K562 treated with DMSO at 1 percent for 24 hours (cell line): ENCODE data around the gene PANX2. TPM values are rescaled to one million over a fixed set of nuclear protein-coding genes. Genes with fewer than 3 reads are reported as not detected.

Source experiments
- total RNA-seq: library from RNA; unstranded; fragments of 300-600 nt; gene quantifications from 2 replicates; pipeline ENCODE4 v1.2.3, GENCODE V29; 2022; ENCODE audit warnings: low read depth; ENCODE audit not compliant: insufficient read depth

PANX2 gene
- total RNA-seq: 38.0 and 42.2 TPM in 2 replicates

DNA sequence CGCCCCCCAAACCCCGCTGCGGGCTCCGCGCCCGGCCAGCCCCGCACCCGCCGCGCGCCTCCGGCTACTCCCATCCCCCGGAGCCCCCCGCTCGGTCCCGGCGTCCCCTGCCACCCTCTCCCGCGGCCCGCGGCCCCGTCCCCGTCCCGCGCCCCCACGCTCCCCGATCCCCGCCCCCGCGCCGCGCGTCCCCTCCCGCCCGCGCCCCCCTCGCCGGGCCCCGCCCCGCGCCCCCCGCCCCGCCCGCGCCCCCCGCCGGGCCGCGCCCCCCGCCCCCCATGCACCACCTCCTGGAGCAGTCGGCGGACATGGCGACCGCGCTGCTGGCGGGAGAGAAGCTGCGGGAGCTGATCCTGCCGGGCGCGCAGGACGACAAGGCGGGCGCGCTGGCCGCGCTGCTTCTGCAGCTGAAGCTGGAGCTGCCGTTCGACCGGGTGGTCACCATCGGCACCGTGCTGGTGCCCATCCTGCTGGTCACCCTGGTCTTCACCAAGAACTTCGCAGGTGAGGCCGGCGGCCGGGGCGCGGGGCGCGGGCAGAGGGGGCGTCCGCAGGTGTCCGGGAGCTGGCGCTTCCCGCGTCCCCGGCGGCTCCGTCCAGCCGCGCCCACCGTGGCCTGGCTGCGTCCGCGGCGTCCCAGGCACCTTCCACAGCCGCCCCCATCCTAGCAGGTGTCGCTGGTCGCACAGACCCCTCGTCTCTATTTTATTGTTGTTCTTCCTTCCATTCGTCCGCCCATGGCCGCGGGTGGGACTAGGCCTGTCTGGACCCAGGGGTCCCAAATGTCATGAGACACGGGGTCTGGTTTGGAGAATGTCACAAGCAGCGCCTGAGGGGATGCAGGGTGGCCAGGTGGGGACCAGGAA lies at the start of gene PANX2:
Gene PANX2 (plus strand): TSS at position 279 of the 866 bp plus-strand sequence. CDS start 0 bp downstream, at position 279.

DNA sequence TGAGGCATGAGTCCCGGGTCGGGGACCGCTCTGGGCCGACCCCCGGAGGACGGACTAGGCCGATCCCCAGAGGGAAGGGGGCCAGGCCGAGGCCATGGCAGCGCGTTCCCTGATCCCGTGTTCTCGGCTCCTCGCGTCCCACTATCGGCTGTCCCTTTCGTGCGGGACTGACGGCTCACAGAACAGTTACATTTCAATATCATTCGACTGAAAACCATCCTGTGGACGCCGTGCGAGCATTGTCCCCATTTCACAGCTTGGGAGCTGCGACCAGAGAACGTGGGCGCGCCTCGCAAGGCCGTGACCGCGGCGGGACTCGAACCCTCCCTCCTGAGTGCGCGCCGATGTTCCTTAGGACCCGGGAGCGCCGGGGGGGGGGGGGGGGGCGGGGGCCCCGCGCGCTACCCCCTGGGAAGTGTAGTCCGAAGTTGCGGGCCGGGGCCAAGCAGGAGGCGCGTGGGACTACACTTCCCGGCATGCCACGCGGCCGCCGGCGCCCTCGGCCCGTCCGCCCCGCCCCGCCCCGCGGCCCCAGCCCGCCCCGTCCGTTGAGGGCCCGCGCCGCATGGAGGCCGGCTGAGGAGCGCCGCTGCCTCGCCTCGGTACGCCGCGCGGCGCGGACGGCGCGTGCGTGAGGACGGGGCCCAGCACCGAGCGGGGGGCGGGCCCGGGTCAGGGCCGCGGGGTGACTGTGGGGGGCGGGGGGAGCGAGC lies 15.0 kb downstream of the PANX2 start, which contains the start of gene TRABD:
Gene TRABD (plus strand): TSS at position 539 of the 713 bp plus-strand sequence. CDS start 7,148 bp downstream, outside the sequence.

GRCh38 chr22:50200461-50201190 lies 30.1 kb downstream of the PANX2 start, which contains the start of gene SELENOO:
TSS of gene SELENOO (plus strand) at chr22:50201011. CDS start at chr22:50201037, 26 bp downstream.

Other genes starting within 250 kb of the PANX2 start
- gene PIM3, start 210.0 kb upstream of the PANX2 start, total RNA-seq: 92.1 and 105 TPM in 2 replicates
- gene IL17REL, start 158.0 kb upstream of the PANX2 start, total RNA-seq: 0.07 TPM in 1 of 2 replicates, not detected in the other
- not detected in 2 replicates for gene TTLL8, start 112.4 kb upstream of the PANX2 start, total RNA-seq
- 0.35 and 0.38 TPM in 2 replicates for gene MLC1, start 85.3 kb upstream of the PANX2 start, total RNA-seq
- gene MOV10L1, start 80.7 kb upstream of the PANX2 start, total RNA-seq: 0.09 TPM in 1 of 2 replicates, not detected in the other
- gene TRABD, start 15.2 kb downstream of the PANX2 start, total RNA-seq: 56.0 and 65.4 TPM in 2 replicates
- 40.8 and 51.9 TPM in 2 replicates for gene SELENOO, start 30.3 kb downstream of the PANX2 start, total RNA-seq
- 29.5 and 37.4 TPM in 2 replicates for gene TUBGCP6, start 74.3 kb downstream of the PANX2 start, total RNA-seq
- 34.8 and 39.7 TPM in 2 replicates for gene HDAC10, start 80.5 kb downstream of the PANX2 start, total RNA-seq
- 26.2 and 28.0 TPM in 2 replicates for gene MAPK12, start 91.0 kb downstream of the PANX2 start, total RNA-seq
- gene MAPK11, start 99.6 kb downstream of the PANX2 start, total RNA-seq: 7.6 and 10.1 TPM in 2 replicates
- gene PLXNB2, start 136.9 kb downstream of the PANX2 start, total RNA-seq: 34.9 and 38.8 TPM in 2 replicates
- 2.9 and 3.5 TPM in 2 replicates for gene DENND6B, start 156.3 kb downstream of the PANX2 start, total RNA-seq
- 61.9 and 66.5 TPM in 2 replicates for gene PPP6R2, start 172.6 kb downstream of the PANX2 start, total RNA-seq